ENCODE results near the gene PDCD7. TPM values are rescaled to one million over a fixed set of nuclear protein-coding genes. Genes with fewer than 3 reads are reported as not detected.
A peak's percentile ranks its signal among the peaks of the same experiment; 100 is the strongest.

Gene PDCD7
- polyA plus RNA-seq, 10 donors: 15.7 to 26.6 (median 20.3) TPM

GRCh38 chr15:65092911-65093792 is 40.5 kb downstream of the PDCD7 start:
- DNase-seq: no peak

- peak in 1 of 3 donors; percentile 55 for DNase-seq
Measured at GRCh38 chr15:65091946-65092770, 41.5 kb downstream of the PDCD7 start.

- no peak for DNase-seq
Measured at GRCh38 chr15:65089206-65089824, 44.3 kb downstream of the PDCD7 start.

GRCh38 chr15:65088643-65089021 is 45.0 kb downstream of the PDCD7 start:
- no peak for DNase-seq

GRCh38 chr15:65087873-65088642 is 45.5 kb downstream of the PDCD7 start:
- DNase-seq: peak in 1 of 3 donors; percentile 47

- no peak for DNase-seq
Measured at GRCh38 chr15:65087411-65087810, 46.2 kb downstream of the PDCD7 start.

- no peak for DNase-seq
Measured at GRCh38 chr15:65086680-65087111, 46.9 kb downstream of the PDCD7 start.

GRCh38 chr15:65085990-65086679 is 47.5 kb downstream of the PDCD7 start:
- no peak for DNase-seq

GRCh38 chr15:65085207-65085753 is 48.3 kb downstream of the PDCD7 start:
- no peak for DNase-seq

GRCh38 chr15:65084500-65085206 is 49.0 kb downstream of the PDCD7 start:
- no peak for DNase-seq

- peak in 1 of 3 donors; percentile 57 for DNase-seq
Measured at GRCh38 chr15:65083262-65083701, 50.3 kb downstream of the PDCD7 start.

GRCh38 chr15:65082303-65082953 is 51.2 kb downstream of the PDCD7 start:
- DNase-seq: no peak

GRCh38 chr15:65081758-65082157 is 51.9 kb downstream of the PDCD7 start:
- DNase-seq: no peak

- no peak for DNase-seq
Measured at GRCh38 chr15:65081270-65081669, 52.3 kb downstream of the PDCD7 start.

GRCh38 chr15:65079580-65079979 is 54.0 kb downstream of the PDCD7 start:
- no peak for DNase-seq

GRCh38 chr15:65077981-65078352 is 55.6 kb downstream of the PDCD7 start:
- peak in 2 of 3 donors; percentile 64 to 81 for DNase-seq

- DNase-seq: no peak
Measured at GRCh38 chr15:65077291-65077980, 56.2 kb downstream of the PDCD7 start.

GRCh38 chr15:65076486-65077290 is 56.9 kb downstream of the PDCD7 start, which contains the start of gene KBTBD13:
KBTBD13 (plus strand) TSS chr15:65076746; CDS start chr15:65076816, 70 bp downstream.
- no peak for DNase-seq
